ENCODE data around the gene SNRPA. TPM values are rescaled to one million over a fixed set of nuclear protein-coding genes. Genes with fewer than 3 reads are reported as not detected.
A peak's percentile ranks its signal among the peaks of the same experiment; 100 is the strongest.

Gene SNRPA
- polyA plus RNA-seq, 3 donors = 95.6 to 114 (median 103) TPM

- no peak for DNase-seq (ENCODE audit: low read depth in 3 of 3, low spot score in 2 of 3)
Observed at GRCh38 chr19:40799558-40800338, 48.7 kb downstream of the SNRPA start.

- no peak for DNase-seq (ENCODE audit: low read depth in 3 of 3, low spot score in 2 of 3)
Observed at GRCh38 chr19:40800339-40800996, 49.5 kb downstream of the SNRPA start.

GRCh38 chr19:40800997-40801377, 50.0 kb downstream of the SNRPA start:
- no peak for DNase-seq (ENCODE audit: low read depth in 3 of 3, low spot score in 2 of 3)

GRCh38 chr19:40801426-40802299, 50.7 kb downstream of the SNRPA start:
- DNase-seq (ENCODE audit: low read depth in 3 of 3, low spot score in 2 of 3) = no peak

GRCh38 chr19:40802300-40803169, 51.5 kb downstream of the SNRPA start:
- no peak for DNase-seq (ENCODE audit: low read depth in 3 of 3, low spot score in 2 of 3)

- DNase-seq (ENCODE audit: low read depth in 3 of 3, low spot score in 2 of 3) = no peak
Observed at GRCh38 chr19:40803170-40803856, 52.3 kb downstream of the SNRPA start.

GRCh38 chr19:40803857-40804782, 53.1 kb downstream of the SNRPA start:
- DNase-seq (ENCODE audit: low read depth in 3 of 3, low spot score in 2 of 3) = no peak

- DNase-seq (ENCODE audit: low read depth in 3 of 3, low spot score in 2 of 3) = no peak
Observed at GRCh38 chr19:40804783-40805242, 53.8 kb downstream of the SNRPA start.

- no peak for DNase-seq (ENCODE audit: low read depth in 3 of 3, low spot score in 2 of 3)
Observed at GRCh38 chr19:40805258-40805868, 54.4 kb downstream of the SNRPA start.

- peak; percentile 78 to 89 (median 82) for DNase-seq (ENCODE audit: low read depth in 3 of 3, low spot score in 2 of 3)
Observed at GRCh38 chr19:40806423-40807146, 55.6 kb downstream of the SNRPA start.

GRCh38 chr19:40807147-40808020, 56.4 kb downstream of the SNRPA start:
- no peak for DNase-seq (ENCODE audit: low read depth in 3 of 3, low spot score in 2 of 3)

GRCh38 chr19:40808021-40808325, 57.0 kb downstream of the SNRPA start:
- no peak for DNase-seq (ENCODE audit: low read depth in 3 of 3, low spot score in 2 of 3)

GRCh38 chr19:40808497-40808896, 57.5 kb downstream of the SNRPA start:
- no peak for DNase-seq (ENCODE audit: low read depth in 3 of 3, low spot score in 2 of 3)

- DNase-seq (ENCODE audit: low read depth in 3 of 3, low spot score in 2 of 3) = no peak
Observed at GRCh38 chr19:40809358-40810086, 58.5 kb downstream of the SNRPA start.

- no peak for DNase-seq (ENCODE audit: low read depth in 3 of 3, low spot score in 2 of 3)
Observed at GRCh38 chr19:40810160-40810559, 59.2 kb downstream of the SNRPA start.
